Measurements from ENCODE around the gene EIF5AL1.

- TF ChIP-seq, protein P1, sequence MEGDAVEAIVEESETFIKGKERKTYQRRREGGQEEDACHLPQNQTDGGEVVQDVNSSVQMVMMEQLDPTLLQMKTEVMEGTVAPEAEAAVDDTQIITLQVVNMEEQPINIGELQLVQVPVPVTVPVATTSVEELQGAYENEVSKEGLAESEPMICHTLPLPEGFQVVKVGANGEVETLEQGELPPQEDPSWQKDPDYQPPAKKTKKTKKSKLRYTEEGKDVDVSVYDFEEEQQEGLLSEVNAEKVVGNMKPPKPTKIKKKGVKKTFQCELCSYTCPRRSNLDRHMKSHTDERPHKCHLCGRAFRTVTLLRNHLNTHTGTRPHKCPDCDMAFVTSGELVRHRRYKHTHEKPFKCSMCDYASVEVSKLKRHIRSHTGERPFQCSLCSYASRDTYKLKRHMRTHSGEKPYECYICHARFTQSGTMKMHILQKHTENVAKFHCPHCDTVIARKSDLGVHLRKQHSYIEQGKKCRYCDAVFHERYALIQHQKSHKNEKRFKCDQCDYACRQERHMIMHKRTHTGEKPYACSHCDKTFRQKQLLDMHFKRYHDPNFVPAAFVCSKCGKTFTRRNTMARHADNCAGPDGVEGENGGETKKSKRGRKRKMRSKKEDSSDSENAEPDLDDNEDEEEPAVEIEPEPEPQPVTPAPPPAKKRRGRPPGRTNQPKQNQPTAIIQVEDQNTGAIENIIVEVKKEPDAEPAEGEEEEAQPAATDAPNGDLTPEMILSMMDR (conservative IDR thresholded peaks at IDR 0.05; ENCODE audit: low read depth, low read length): no peak
- TF ChIP-seq POLR2A (IDR thresholded peaks at IDR 0.05; ENCODE audit: low read depth, low read length) (no peak), CEBPB (IDR thresholded peaks at IDR 0.05; ENCODE audit: low read depth, low read length) (no peak), BHLHE40 (IDR thresholded peaks at IDR 0.05; ENCODE audit: low read depth, low read length) (no peak), RAD21 (IDR thresholded peaks at IDR 0.05; ENCODE audit: low read length) (no peak), MXI1 (IDR thresholded peaks at IDR 0.05; ENCODE audit: borderline replicate concordance, low read depth, low read length) (no peak), FOS (IDR thresholded peaks at IDR 0.05; ENCODE audit: low read depth, low read length) (no peak), MAFK (IDR thresholded peaks at IDR 0.05; ENCODE audit: low read depth, low read length) (no peak)
Measured at GRCh38 chr10:79482304-79482703, 30.0 kb upstream of the EIF5AL1 start.

All from IMR-90 (cell line).